Neuronal stem cell (in vitro differentiated cells): ENCODE data around the gene PCED1A.

Experiments used
- DNase-seq: peaks from one replicate; pipeline ENCODE4 v3.0.0-alpha.2; 2013; ENCODE audit warnings: low spot score
- H2AFZ ChIP-seq: one replicate; pipeline ENCODE4 v1.6.1; 2013; ENCODE audit warnings: mild to moderate bottlenecking, low read length, inconsistent platforms
- H2AK5ac ChIP-seq: 2 replicates; pipeline ENCODE4 v1.6.1; 2013; ENCODE audit warnings: low read depth, mild to moderate bottlenecking, inconsistent platforms, low read length, moderate library complexity, mixed read lengths
- H2BK120ac ChIP-seq: 2 replicates; pipeline ENCODE4 v1.6.1; 2013; ENCODE audit warnings: low read depth, mild to moderate bottlenecking, inconsistent platforms, low read length, moderate library complexity, mixed read lengths
- H2BK12ac ChIP-seq: one replicate; pipeline ENCODE4 v1.6.1; 2013; ENCODE audit warnings: low read length, inconsistent platforms
- H2BK15ac ChIP-seq: 2 replicates; pipeline ENCODE4 v1.6.1; 2013; ENCODE audit warnings: mild to moderate bottlenecking, low read length, inconsistent platforms, mixed read lengths
- H2BK5ac ChIP-seq: one replicate; pipeline ENCODE4 v1.6.1; 2013; ENCODE audit warnings: inconsistent platforms, mild to moderate bottlenecking, low read length, moderate library complexity
- H3K14ac ChIP-seq: one replicate; pipeline ENCODE4 v1.6.1; 2013; ENCODE audit warnings: low read length, inconsistent platforms
- H3K18ac ChIP-seq: 2 replicates; pipeline ENCODE4 v1.6.1; 2013; ENCODE audit warnings: low read length, inconsistent platforms
- H3K23ac ChIP-seq: 2 replicates; pipeline ENCODE4 v1.6.1; 2013; ENCODE audit warnings: low read depth, mild to moderate bottlenecking, mixed read lengths, low read length, inconsistent platforms; ENCODE audit not compliant: poor library complexity
- H3K27ac ChIP-seq: replicated peaks from 3 replicates; pipeline ENCODE4 v1.5.1; 2013; ENCODE audit warnings: low read length, inconsistent platforms
- H3K27me3 ChIP-seq, 3 experiments: 2 replicates each; pipeline ENCODE4 v1.6.1; 2013; ENCODE audit warnings: low read length in 3 of 3, mild to moderate bottlenecking in 2 of 3, inconsistent platforms in 1 of 3, low read depth in 1 of 3, mixed read lengths in 1 of 3, moderate library complexity in 1 of 3; ENCODE audit not compliant: control insufficient read depth in 3 of 3, insufficient read depth in 3 of 3
- H3K36me3 ChIP-seq, 2 donors: replicated peaks in 1 of 2; 2 replicates each; pipeline ENCODE4 v1.6.1; 2013; ENCODE audit warnings: low read length in 2 of 2; ENCODE audit not compliant: control insufficient read depth in 2 of 2, insufficient read depth in 2 of 2
- H3K4ac ChIP-seq: 2 replicates; pipeline ENCODE4 v1.6.1; 2013; ENCODE audit warnings: inconsistent platforms, mild to moderate bottlenecking, low read length, moderate library complexity
- H3K4me1 ChIP-seq, 2 donors: 1 replicate in 1 of 2; 2 replicates in 1 of 2; pipeline ENCODE4 v1.6.1; 2013; ENCODE audit warnings: low read length in 2 of 2, low read depth in 1 of 2; ENCODE audit not compliant: control insufficient read depth in 2 of 2, insufficient read depth in 1 of 2
- H3K4me2 ChIP-seq: one replicate; pipeline ENCODE4 v1.6.1; 2013; ENCODE audit warnings: mild to moderate bottlenecking, low read length, inconsistent platforms; ENCODE audit not compliant: insufficient read depth, poor library complexity, severe bottlenecking
- H3K4me3 ChIP-seq, 2 donors: 2 replicates each; pipeline ENCODE4 v1.5.1; 2013; ENCODE audit warnings: low read length in 2 of 2, mild to moderate bottlenecking in 2 of 2, inconsistent platforms in 1 of 2, moderate library complexity in 1 of 2
- H3K79me1 ChIP-seq: one replicate; pipeline ENCODE4 v1.6.1; 2013; ENCODE audit warnings: low read depth, mild to moderate bottlenecking, inconsistent platforms, low read length, moderate library complexity
- H3K9ac ChIP-seq: one replicate; pipeline ENCODE4 v1.6.1; 2013; ENCODE audit warnings: mild to moderate bottlenecking, low read depth, low read length, inconsistent platforms; ENCODE audit not compliant: poor library complexity
- H3K9me3 ChIP-seq, 2 donors: replicated peaks in 1 of 2; 2 replicates each; pipeline versions ENCODE3 to v1.6.1; 2013; ENCODE audit warnings: low read length in 2 of 2, mild to moderate bottlenecking in 2 of 2, inconsistent platforms in 1 of 2, low read depth in 1 of 2, mixed read lengths in 1 of 2, moderate library complexity in 1 of 2; ENCODE audit not compliant: control insufficient read depth in 2 of 2, insufficient read depth in 1 of 2
- H4K8ac ChIP-seq: one replicate; pipeline ENCODE4 v1.6.1; 2013; ENCODE audit warnings: low read depth, mild to moderate bottlenecking, inconsistent platforms, low read length, moderate library complexity
- H4K91ac ChIP-seq: one replicate; pipeline ENCODE4 v1.6.1; 2013; ENCODE audit warnings: low read length, low read depth, mild to moderate bottlenecking, inconsistent platforms; ENCODE audit not compliant: poor library complexity
- WGBS, 2 donors: extraction: QIAGEN DNeasy Blood & Tissue Kit; methylation state at CpG; one replicate each; pipeline ENCODE4 v1.1.7; 2013; ENCODE audit warnings: missing lambda C conversion rate in 2 of 2, mixed read lengths in 1 of 2; ENCODE audit not compliant: insufficient read length in 2 of 2, insufficient replicate concordance in 1 of 2; ENCODE audit errors: extremely low coverage in 2 of 2; 5-methylcytosine and 5-hydroxymethylcytosine counted together

The PCED1A gene

DNA sequence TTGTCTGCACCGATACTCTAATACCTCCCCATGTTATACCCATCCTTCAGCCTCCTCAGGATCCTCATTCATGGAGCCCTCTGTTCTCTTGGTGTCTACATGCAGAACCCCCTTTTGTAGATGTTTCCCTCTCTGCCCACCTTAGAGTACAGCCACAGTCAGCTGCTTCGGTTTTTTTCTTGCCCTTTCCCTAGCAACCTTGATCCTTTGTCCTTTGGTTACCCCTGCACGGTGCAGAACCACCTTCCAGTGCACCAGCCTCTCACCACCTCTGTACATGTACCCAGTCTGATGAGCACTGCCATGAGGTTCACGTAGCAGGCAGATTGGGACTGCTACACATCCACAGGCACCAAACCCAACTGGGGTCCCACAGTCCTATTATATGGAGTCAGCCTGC is 7.3 kb upstream of the PCED1A start:
- Histone ChIP-seq H4K8ac (peak overlapping the region; percentile 32), H3K4me3 (peak overlapping the region in 1 of 2 donors; percentile 42), H3K14ac (no peak overlapping the region), H3K23ac (peak overlapping the region; percentile 34), H3K36me3 (peaks cover 0 to 1% of the 10 kb centered on the region in 2 donors), H3K4me2 (no peak overlapping the region), H3K79me1 (no peaks in the 10 kb centered on the region), H3K4me1 (peaks cover 2 to 6% of the 10 kb centered on the region in 2 donors), H3K9ac (no peak overlapping the region), H3K4ac (no peak overlapping the region), H3K27me3 (no peaks in the 10 kb centered on the region), H2BK120ac (no peak overlapping the region), H2BK12ac (no peak overlapping the region), H2BK5ac (no peak overlapping the region), H3K27ac (no peak overlapping the region), H3K9me3 (no peaks in the 10 kb centered on the region), H4K91ac (no peak overlapping the region), H2BK15ac (no peak overlapping the region), H2AK5ac (peak overlapping the region; percentile 16), H2AFZ (no peak overlapping the region), H3K18ac (no peak overlapping the region)
- DNase-seq = no peak
- no CpG with 5 or more reads among the region's 4 CpGs for WGBS, 2 donors

DNA sequence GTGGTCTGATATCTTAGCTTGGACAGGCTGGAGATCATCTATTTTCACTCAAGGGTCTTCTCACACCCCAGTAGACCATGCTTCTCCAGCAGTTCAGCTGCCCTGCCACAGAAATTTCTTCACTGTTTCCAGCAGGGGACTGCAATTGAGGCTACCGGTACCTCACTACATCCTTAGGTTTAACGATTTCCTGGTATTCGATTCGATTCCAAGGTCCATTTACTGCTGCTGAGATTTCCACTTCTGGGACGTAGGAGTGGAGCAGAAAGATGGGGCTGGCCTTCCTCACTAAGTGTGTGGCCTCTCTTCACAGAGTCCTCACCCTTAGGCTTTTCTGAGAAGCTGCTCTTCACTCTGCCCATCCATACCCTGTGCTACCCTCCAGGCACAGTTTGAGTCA is 6.2 kb upstream of the PCED1A start:
- Histone ChIP-seq H3K36me3 (peaks cover 0 to 1% of the 10 kb centered on the region in 2 donors), H2BK12ac (no peak overlapping the region), H3K9me3 (no peaks in the 10 kb centered on the region), H3K79me1 (no peaks in the 10 kb centered on the region), H3K4me3 (no peak overlapping the region), H2BK15ac (no peak overlapping the region), H2AFZ (no peak overlapping the region), H2BK120ac (no peak overlapping the region), H3K4me1 (peaks cover 0 to 4% of the 10 kb centered on the region in 2 donors), H3K23ac (no peak overlapping the region), H3K4me2 (no peak overlapping the region), H2AK5ac (no peak overlapping the region), H3K18ac (no peak overlapping the region), H3K27ac (no peak overlapping the region), H4K91ac (no peak overlapping the region), H3K4ac (no peak overlapping the region), H3K27me3 (no peaks in the 10 kb centered on the region), H3K9ac (no peak overlapping the region), H2BK5ac (no peak overlapping the region), H3K14ac (no peak overlapping the region), H4K8ac (no peak overlapping the region)
- no CpG with 5 or more reads among the region's 5 CpGs for WGBS, 2 donors
- DNase-seq = no peak

DNA sequence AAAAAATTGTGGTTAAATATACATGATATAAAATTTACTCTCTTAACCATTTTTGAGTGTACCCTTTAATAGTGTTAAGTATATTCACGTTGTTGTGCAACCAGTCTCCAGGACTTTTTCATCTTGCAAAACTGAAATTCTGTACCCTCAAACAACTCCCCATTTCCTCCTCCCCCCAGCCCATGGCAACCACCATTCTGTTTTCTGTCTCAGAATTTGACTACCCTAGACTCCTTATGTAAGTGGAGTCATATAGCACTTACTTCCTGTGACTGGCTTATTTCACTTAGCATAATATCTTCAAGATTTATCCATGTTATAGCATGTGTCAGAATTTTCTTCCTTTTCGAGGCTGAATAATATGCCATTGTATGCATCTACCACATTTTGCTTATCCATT is 5.2 kb upstream of the PCED1A start:
- Histone ChIP-seq H3K9me3 (no peaks in the 10 kb centered on the region), H4K91ac (no peak overlapping the region), H3K79me1 (no peaks in the 10 kb centered on the region), H2AK5ac (no peak overlapping the region), H3K9ac (no peak overlapping the region), H3K4me1 (peaks cover 0 to 7% of the 10 kb centered on the region in 2 donors), H3K14ac (no peak overlapping the region), H2AFZ (no peak overlapping the region), H3K4me2 (no peak overlapping the region), H3K4me3 (no peak overlapping the region), H2BK5ac (no peak overlapping the region), H3K27ac (no peak overlapping the region), H2BK120ac (no peak overlapping the region), H3K4ac (no peak overlapping the region), H3K18ac (no peak overlapping the region), H3K27me3 (no peaks in the 10 kb centered on the region), H2BK12ac (no peak overlapping the region), H4K8ac (no peak overlapping the region), H2BK15ac (no peak overlapping the region), H3K36me3 (peaks cover 0 to 1% of the 10 kb centered on the region in 2 donors), H3K23ac (no peak overlapping the region)
- no CpG with 5 or more reads among the region's 2 CpGs for WGBS, 2 donors
- DNase-seq = no peak

DNA sequence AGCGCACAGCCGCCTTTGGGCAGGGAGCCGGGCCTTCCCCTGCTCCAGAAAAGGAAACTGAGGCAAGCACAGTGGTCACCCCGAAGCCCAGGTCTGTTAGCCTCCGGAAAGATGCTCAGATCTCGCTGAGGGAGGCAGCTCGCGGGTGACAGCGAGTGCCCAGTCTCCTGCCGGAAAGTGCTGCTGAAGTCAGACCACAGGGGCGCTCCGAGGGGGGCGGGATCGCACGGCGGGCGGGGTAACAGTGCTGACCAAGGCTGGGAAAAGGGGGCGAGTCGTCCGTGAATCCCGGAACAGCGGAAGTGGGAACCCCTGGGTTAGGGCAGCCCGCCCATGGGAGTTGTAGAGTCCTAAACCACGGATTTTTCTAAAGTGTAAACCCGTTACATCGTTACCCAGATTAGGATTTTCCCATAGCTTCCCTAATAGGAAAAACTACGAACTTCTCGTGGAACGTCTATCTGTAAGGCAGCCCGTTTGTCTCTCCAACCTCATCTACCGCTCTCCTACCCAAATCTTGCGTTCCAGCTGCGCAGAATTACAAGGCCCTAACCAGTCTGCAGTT is 594 bp upstream of the PCED1A start:
- peak overlapping the region; percentile 79 for H3K4me2 ChIP-seq
- H3K23ac ChIP-seq = peak overlapping the region; percentile 69
- H4K91ac ChIP-seq = no peak overlapping the region
- H2BK5ac ChIP-seq = peak overlapping the region; percentile 26
- peak overlapping the region; percentile 61 for H3K18ac ChIP-seq
- H3K79me1 ChIP-seq = peaks cover 3% of the 10 kb centered on the region
- H3K27ac ChIP-seq = no peak overlapping the region
- H3K9me3 ChIP-seq = peaks cover 0 to 2% of the 10 kb centered on the region in 2 donors
- no peak overlapping the region for H2BK120ac ChIP-seq
- no peak overlapping the region for H2BK15ac ChIP-seq
- H3K9ac ChIP-seq = peak overlapping the region; percentile 80
- H4K8ac ChIP-seq = no peak overlapping the region
- no peak for DNase-seq
- no peak overlapping the region for H2BK12ac ChIP-seq
- H2AK5ac ChIP-seq = no peak overlapping the region
- peaks cover 7 to 14% of the 10 kb centered on the region in 2 donors for H3K4me1 ChIP-seq
- peak overlapping the region; percentile 100 for H2AFZ ChIP-seq
- H3K14ac ChIP-seq = no peak overlapping the region
- no CpG with 5 or more reads among the region's 33 CpGs for WGBS, 2 donors
- H3K36me3 ChIP-seq = peaks cover 8 to 31% of the 10 kb centered on the region in 2 donors
- H3K4ac ChIP-seq = no peak overlapping the region
- H3K4me3 ChIP-seq = peak overlapping the region; percentile 85 to 91
- H3K27me3 ChIP-seq = no peaks in the 10 kb centered on the region
